NB4 (cell line): Measurements from ENCODE around the gene CYBC1.

Experiments
- CTCF ChIP-seq: IDR thresholded peaks from one replicate; pipeline ENCODE4 v1.5.1; 2012; ENCODE audit warnings: low read depth, low read length
- POLR2A ChIP-seq: IDR thresholded peaks from 2 replicates; pipeline ENCODE4 v1.6.1; 2011; ENCODE audit warnings: mild to moderate bottlenecking; ENCODE audit not compliant: insufficient read length; ENCODE audit errors: extremely low read depth

- TF ChIP-seq CTCF, result no peak
- TF ChIP-seq POLR2A, result no peak
Observed at GRCh38 chr17:82410014-82410716, 40.4 kb downstream of the CYBC1 start.
